Stimulated activated CD4-positive, alpha-beta T cell treated with anti-CD3 and anti-CD28 coated beads, Interleukin-1b, Interleukin-23, amount 100 ng/mL, for 48 hours (primary cell): ENCODE data around the gene HLA-DOA.

Source experiments
- DNase-seq: peaks from one replicate; pipeline ENCODE4 v3.0.0-alpha.2; 2020

The HLA-DOA gene

GRCh38 chr6:32962213-32962826, 47.1 kb downstream of the HLA-DOA start:
- DNase-seq = no peak

GRCh38 chr6:32960563-32960962, 48.8 kb downstream of the HLA-DOA start:
- DNase-seq = no peak

- DNase-seq = no peak
Measured at GRCh38 chr6:32956176-32956575, 53.2 kb downstream of the HLA-DOA start.

GRCh38 chr6:32954986-32955802, 54.2 kb downstream of the HLA-DOA start:
- DNase-seq = no peak

- no peak for DNase-seq
Measured at GRCh38 chr6:32954267-32954666, 55.1 kb downstream of the HLA-DOA start.
